Subcutaneous abdominal adipose tissue (tissue), 5 donors: ENCODE measurements around the gene IL1RAPL1.

Experiments
- H3K27ac ChIP-seq: one replicate; pipeline ENCODE4 v1.7.0; 2013; ENCODE audit warnings: low read depth, mild to moderate bottlenecking, inconsistent platforms, low read length, moderate library complexity
- H3K27me3 ChIP-seq, 5 donors: one replicate each; pipeline ENCODE4 v1.7.0; 2013; ENCODE audit warnings: low read length in 5 of 5, inconsistent platforms in 1 of 5; ENCODE audit not compliant: control insufficient read depth in 5 of 5, insufficient read depth in 4 of 5
- H3K36me3 ChIP-seq, 5 donors: one replicate each; pipeline ENCODE4 v1.7.0; 2013; ENCODE audit warnings: low read length in 5 of 5; ENCODE audit not compliant: control insufficient read depth in 5 of 5, insufficient read depth in 5 of 5
- H3K4me1 ChIP-seq, 5 donors: one replicate each; pipeline ENCODE4 v1.7.0; 2013; ENCODE audit warnings: low read length in 5 of 5, mild to moderate bottlenecking in 3 of 5, moderate library complexity in 1 of 5; ENCODE audit not compliant: control insufficient read depth in 5 of 5, insufficient read depth in 5 of 5
- H3K4me3 ChIP-seq, 5 donors: one replicate each; pipeline ENCODE4 v1.7.0; 2013; ENCODE audit warnings: low read length in 5 of 5, low read depth in 1 of 5
- H3K9ac ChIP-seq, 5 donors: one replicate each; pipeline ENCODE4 v1.7.0; 2013; ENCODE audit warnings: low read length in 5 of 5, mild to moderate bottlenecking in 4 of 5, moderate library complexity in 3 of 5
- H3K9me3 ChIP-seq, 5 donors: one replicate each; pipeline ENCODE4 v1.7.0; 2013; ENCODE audit warnings: low read length in 5 of 5; ENCODE audit not compliant: control insufficient read depth in 5 of 5
- donor health status: healthy.
- donor health status: healthy.
- donor health status: healthy.
- donor health status: healthy.
- donor health status: healthy.

IL1RAPL1 gene

DNA sequence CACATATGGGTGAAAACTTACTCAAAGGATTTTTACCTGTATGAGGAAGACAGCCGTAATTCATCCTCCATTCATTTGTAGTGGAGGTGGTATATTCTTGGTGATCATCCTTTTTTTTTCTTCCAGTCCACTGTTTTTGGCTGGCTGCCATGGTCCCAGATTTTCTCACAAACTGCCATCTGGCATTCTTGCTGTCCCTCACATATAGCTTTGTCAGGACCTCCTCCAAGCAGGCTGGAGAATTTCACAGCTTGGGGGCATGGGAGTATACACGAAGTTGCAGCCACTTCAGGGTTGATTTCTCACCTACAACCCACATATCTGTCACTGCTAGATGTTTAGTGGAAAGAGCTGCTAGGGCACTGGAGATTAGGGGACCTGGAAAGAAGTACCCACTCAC lies 401.0 kb downstream of the IL1RAPL1 start:
- Histone ChIP-seq H3K9ac (no peak overlapping the region), H3K36me3 (no peaks in the 10 kb centered on the region), H3K27me3 (no peaks in the 10 kb centered on the region), H3K4me1 (no peaks in the 10 kb centered on the region), H3K4me3 (no peak overlapping the region), H3K27ac (no peak overlapping the region), H3K9me3 (no peaks in the 10 kb centered on the region)

DNA sequence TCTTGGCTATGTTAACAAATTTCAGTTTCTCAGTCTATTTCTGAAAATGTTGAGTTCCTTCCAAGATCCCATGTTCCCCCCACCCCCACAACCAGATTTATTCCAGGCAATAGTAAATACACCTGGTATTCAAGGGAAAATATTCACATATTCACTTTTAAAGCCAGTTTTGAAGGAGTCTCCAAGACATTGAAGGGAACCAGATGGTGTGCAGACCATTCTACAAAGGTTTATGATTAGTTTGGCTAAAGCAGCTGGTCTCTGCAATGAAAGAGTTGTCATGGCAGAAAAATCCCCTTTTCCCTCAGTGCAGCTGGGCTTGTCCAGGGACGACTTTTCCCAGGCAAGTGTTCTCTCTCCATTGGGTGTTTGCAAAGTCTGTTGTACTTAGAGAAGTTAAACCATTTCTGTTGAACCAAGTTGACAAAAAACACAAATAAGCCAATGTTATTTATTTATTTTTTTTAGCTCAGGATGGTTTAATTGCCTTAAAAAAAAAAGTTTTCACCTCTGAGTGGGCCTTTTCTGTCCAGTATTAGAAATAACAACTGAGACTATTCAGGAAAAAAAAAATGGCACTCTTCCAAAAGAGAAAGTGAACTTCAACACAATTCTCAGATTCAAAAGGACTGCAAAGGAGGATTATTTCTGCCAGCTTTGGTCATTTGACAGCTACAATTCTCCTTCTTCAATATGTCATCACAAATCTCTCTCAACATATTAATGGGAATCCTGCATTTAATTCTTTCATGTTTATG lies 410.6 kb downstream of the IL1RAPL1 start:
- H3K27me3 ChIP-seq: no peaks in the 10 kb centered on the region
- no peaks in the 10 kb centered on the region for H3K4me1 ChIP-seq
- H3K27ac ChIP-seq: no peak overlapping the region
- H3K9ac ChIP-seq: no peak overlapping the region
- no peak overlapping the region for H3K4me3 ChIP-seq
- no peaks in the 10 kb centered on the region for H3K36me3 ChIP-seq
- no peaks in the 10 kb centered on the region for H3K9me3 ChIP-seq

DNA sequence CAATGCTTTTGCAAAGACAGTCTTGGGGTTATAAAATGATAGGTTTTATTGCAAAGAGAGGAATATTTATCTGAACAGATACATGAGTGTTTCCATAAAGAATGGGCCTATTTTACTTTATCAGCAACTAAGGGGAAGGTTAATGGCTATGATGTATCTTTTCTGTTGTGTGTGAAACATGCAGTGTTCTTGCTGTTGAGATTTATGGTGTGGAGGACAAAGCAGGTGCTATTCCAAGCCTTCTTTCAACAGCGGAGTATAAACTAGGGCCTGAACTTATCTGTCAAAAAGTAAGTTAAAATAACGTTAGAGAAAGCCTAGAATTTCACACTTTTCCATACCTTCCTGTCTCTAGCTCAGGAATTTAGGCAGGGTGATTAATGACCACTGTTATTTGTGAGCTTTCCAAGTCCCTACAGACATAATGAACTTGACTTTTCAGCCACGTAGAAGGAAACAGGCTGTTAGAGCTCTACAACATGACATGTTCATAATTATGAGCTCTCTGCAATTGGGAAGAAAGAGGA lies 411.4 kb downstream of the IL1RAPL1 start:
- H3K27ac ChIP-seq: no peak overlapping the region
- H3K27me3 ChIP-seq: no peaks in the 10 kb centered on the region
- no peak overlapping the region for H3K9ac ChIP-seq
- H3K9me3 ChIP-seq: no peaks in the 10 kb centered on the region
- H3K36me3 ChIP-seq: no peaks in the 10 kb centered on the region
- H3K4me3 ChIP-seq: no peak overlapping the region
- H3K4me1 ChIP-seq: no peaks in the 10 kb centered on the region

DNA sequence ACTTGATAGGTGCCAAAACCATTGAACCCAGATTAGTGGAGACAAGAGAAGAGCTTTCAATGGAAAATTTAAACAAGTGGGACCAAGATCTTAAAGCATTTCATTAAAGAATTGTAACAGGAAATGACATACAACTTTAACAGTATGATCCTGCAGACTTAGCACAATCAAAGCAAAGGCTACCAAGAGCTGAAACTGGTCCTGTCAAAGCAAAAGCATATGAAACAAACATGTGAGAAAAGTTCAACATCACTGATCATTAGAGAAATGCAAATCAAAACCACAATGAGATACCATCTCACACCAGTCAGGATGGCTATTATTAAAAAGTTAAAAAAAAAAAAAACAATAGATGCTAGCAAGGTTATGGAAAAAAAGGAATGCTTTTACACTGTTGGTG lies 425.6 kb downstream of the IL1RAPL1 start:
- Histone ChIP-seq H3K27me3 (no peaks in the 10 kb centered on the region), H3K9me3 (peaks cover 0 to 4% (median 3%) of the 10 kb centered on the region in 5 donors), H3K36me3 (no peaks in the 10 kb centered on the region), H3K4me1 (no peaks in the 10 kb centered on the region), H3K4me3 (no peak overlapping the region), H3K9ac (no peak overlapping the region), H3K27ac (no peak overlapping the region)

DNA sequence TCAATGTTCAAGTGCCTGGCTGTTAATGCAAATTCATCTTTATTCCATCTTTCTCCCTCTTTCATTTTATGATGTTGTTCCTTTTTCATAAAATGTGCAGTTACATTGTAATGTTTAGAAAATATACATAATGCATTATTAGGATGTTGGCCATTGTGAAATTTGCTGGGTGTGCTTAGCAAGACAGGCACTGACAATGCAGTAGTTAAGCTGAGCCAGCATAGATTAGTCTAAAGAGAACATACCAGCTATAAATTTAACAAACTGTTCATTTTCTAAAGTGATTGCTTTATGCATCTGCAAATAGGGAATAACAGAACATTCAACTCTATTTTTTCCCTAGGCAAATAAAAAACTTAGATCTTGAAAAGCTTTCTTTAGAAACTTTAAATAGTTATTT lies 436.0 kb downstream of the IL1RAPL1 start:
- Histone ChIP-seq H3K27me3 (peaks cover 0 to 6% (median 0%) of the 10 kb centered on the region in 5 donors), H3K4me1 (no peaks in the 10 kb centered on the region), H3K9me3 (no peaks in the 10 kb centered on the region), H3K27ac (no peak overlapping the region), H3K4me3 (no peak overlapping the region), H3K9ac (no peak overlapping the region), H3K36me3 (no peaks in the 10 kb centered on the region)

DNA sequence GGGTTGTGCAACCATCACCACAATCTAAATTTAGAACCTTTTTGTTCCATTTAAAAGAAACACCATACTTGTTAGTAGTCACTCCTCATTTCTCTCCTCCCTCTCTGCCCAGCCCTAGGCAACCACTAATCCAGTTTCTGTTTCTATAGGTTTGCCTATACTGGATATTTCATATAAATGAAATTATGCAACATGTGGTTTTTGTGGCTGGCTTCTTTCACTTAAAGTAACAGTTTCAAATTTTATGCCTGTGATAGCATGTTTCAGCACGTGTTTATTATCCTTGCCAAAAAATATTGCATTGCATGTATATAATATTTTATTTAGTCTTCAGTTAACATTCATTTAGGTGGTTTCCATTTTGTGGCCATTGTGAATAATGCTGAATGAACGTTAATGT lies 437.6 kb downstream of the IL1RAPL1 start:
- no peak overlapping the region for H3K9ac ChIP-seq
- no peak overlapping the region for H3K4me3 ChIP-seq
- peaks cover 0 to 4% (median 0%) of the 10 kb centered on the region in 5 donors for H3K9me3 ChIP-seq
- no peaks in the 10 kb centered on the region for H3K4me1 ChIP-seq
- peaks cover 0 to 6% (median 0%) of the 10 kb centered on the region in 5 donors for H3K27me3 ChIP-seq
- no peak overlapping the region for H3K27ac ChIP-seq
- H3K36me3 ChIP-seq: no peaks in the 10 kb centered on the region

DNA sequence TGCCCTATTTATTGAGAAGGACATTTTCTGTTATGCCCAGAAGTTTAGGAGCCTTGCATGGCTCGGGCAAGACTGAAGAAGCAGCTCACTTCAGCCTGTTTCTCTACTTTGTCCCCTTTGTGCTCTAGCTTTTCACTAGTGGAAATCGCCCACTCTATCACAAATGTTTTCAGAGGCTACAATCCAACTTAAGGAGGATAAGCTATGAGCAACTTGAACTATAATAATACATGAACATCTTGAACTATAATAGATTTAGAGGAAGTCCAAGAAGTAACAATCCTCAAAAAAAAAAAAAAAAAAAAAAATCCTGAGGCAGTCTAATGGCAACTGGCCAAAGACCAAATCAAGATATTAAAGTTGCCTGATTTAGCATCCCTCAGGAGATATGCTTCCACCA lies 452.3 kb downstream of the IL1RAPL1 start:
- no peaks in the 10 kb centered on the region for H3K27me3 ChIP-seq
- no peak overlapping the region for H3K4me3 ChIP-seq
- H3K9me3 ChIP-seq: no peaks in the 10 kb centered on the region
- no peaks in the 10 kb centered on the region for H3K4me1 ChIP-seq
- no peak overlapping the region for H3K27ac ChIP-seq
- H3K9ac ChIP-seq: no peak overlapping the region
- no peaks in the 10 kb centered on the region for H3K36me3 ChIP-seq

DNA sequence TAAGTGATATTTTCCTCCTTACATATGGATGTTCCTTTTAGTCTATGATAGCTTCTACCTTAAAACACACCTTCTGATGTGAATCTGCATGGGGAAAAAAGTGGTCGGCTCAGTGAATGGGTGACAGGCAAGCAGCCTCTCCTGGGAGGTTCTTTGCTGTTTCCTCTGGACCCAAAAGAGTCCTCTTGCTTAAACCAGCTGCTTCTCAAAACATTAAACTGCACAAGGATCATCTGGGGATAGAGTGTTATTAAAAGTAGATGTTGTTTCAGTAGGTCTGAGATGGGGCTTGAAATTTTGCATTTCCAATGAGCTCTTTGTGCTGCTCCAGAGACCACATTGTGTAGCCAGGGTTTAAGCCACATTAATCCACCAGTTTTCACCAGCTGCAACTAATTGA lies 452.9 kb downstream of the IL1RAPL1 start:
- H3K27ac ChIP-seq: no peak overlapping the region
- H3K27me3 ChIP-seq: no peaks in the 10 kb centered on the region
- H3K9ac ChIP-seq: no peak overlapping the region
- H3K9me3 ChIP-seq: no peaks in the 10 kb centered on the region
- no peaks in the 10 kb centered on the region for H3K4me1 ChIP-seq
- H3K4me3 ChIP-seq: no peak overlapping the region
- H3K36me3 ChIP-seq: no peaks in the 10 kb centered on the region

DNA sequence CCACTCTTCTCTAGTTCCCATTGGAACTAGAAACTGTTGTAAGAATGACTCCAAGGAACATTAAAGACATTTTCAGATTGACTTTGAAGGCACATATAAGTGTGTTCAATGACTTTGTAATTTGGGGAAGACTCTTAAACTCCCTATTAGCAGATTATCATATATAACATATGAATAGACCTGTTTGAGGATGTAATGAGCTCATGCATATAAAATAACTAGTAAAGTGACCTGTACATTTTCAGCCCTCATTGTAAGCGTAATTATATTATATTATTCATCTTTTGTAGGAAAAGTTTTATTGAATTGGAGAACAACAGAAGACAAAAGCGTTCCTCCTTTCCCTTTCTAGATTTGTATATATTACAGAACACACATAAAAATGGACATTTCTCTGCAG lies 455.1 kb downstream of the IL1RAPL1 start:
- H3K4me3 ChIP-seq: no peak overlapping the region
- H3K9me3 ChIP-seq: no peaks in the 10 kb centered on the region
- H3K4me1 ChIP-seq: no peaks in the 10 kb centered on the region
- no peak overlapping the region for H3K27ac ChIP-seq
- H3K27me3 ChIP-seq: peaks cover 0 to 3% (median 0%) of the 10 kb centered on the region in 5 donors
- no peaks in the 10 kb centered on the region for H3K36me3 ChIP-seq
- H3K9ac ChIP-seq: no peak overlapping the region

DNA sequence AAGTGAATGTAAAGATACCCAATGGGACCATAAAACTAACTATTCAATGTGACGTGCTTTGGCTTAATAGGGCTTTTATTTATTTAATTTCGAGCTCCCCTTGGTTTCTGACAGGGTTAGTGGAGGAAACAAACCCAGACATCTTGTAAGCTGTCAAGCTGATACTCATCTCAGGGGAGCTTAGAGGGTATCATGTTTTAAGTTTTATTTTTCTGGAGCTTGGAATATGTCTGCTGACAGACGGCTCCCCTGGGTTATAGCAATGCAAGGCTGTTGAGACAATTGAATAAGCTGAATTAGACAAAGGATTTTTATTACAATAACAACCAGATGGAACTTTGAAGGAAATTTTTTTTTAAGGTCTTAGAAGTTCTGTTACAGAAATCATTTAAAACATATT lies 456.5 kb downstream of the IL1RAPL1 start:
- peaks cover 0 to 3% (median 0%) of the 10 kb centered on the region in 5 donors for H3K27me3 ChIP-seq
- no peak overlapping the region for H3K4me3 ChIP-seq
- no peaks in the 10 kb centered on the region for H3K36me3 ChIP-seq
- no peak overlapping the region for H3K27ac ChIP-seq
- H3K9me3 ChIP-seq: no peaks in the 10 kb centered on the region
- H3K9ac ChIP-seq: no peak overlapping the region
- H3K4me1 ChIP-seq: no peaks in the 10 kb centered on the region
